ENCODE data around the gene SPSB4. TPM values are rescaled to one million over a fixed set of nuclear protein-coding genes. Genes with fewer than 3 reads are reported as not detected.

Gene SPSB4
- total and polyA plus RNA-seq, 4 donors, result 0.19 to 1.9 (median 0.87) TPM

DNA sequence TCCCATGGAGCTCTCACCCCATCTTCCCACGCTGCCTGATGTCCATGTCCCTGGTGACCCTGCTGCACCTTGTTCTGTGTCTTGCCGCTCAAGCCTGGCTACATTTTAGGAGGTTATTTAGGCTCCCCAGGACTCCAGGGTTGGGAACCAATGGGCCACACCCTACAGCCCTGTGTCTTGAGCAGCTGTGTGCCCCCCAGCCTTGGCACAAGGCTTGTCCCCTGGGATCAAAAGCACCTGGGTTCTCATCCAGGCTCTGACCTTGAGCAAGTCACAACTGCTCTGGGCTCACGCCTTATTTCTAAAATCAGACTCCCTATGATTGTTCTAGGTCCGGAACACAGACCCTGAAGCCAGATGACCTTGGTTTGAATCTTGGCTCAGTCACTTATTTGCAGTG, 14.1 kb downstream of the SPSB4 start:
- H3K9me3 ChIP-seq (ENCODE audit: control insufficient read depth in 4 of 4, low read length in 3 of 4), result no peaks in the 10 kb centered on the region
- no peak overlapping the region for H3K27ac ChIP-seq (ENCODE audit: low read depth in 1 of 2, low read length in 2 of 2)
- no peak overlapping the region for H3K4me3 ChIP-seq (ENCODE audit: low read depth in 1 of 3, low read length in 3 of 3)
- H3K36me3 ChIP-seq (ENCODE audit: control insufficient read depth in 4 of 4, insufficient read depth in 3 of 4, low read depth in 1 of 4, low read length in 3 of 4), result no peaks in the 10 kb centered on the region
- WGBS, result 95% methylated on average over 4 of the region's 4 CpGs
- H3K9ac ChIP-seq (ENCODE audit: low read depth in 1 of 2, low read length in 2 of 2), result no peak overlapping the region
- no peak for DNase-seq (ENCODE audit: low spot score)
- TF ChIP-seq GABPA (IDR thresholded peaks at IDR 0.05 in 1 of 2, conservative IDR thresholded peaks at IDR 0.05 in 1 of 2), result no peak
- no peak for TF ChIP-seq HNF4G (IDR thresholded peaks at IDR 0.05)
- TF ChIP-seq TAF1 (conservative IDR thresholded peaks at IDR 0.05), result no peak
- no peak for TF ChIP-seq HNF4A (conservative IDR thresholded peaks at IDR 0.05)
- TF ChIP-seq, protein P1, sequence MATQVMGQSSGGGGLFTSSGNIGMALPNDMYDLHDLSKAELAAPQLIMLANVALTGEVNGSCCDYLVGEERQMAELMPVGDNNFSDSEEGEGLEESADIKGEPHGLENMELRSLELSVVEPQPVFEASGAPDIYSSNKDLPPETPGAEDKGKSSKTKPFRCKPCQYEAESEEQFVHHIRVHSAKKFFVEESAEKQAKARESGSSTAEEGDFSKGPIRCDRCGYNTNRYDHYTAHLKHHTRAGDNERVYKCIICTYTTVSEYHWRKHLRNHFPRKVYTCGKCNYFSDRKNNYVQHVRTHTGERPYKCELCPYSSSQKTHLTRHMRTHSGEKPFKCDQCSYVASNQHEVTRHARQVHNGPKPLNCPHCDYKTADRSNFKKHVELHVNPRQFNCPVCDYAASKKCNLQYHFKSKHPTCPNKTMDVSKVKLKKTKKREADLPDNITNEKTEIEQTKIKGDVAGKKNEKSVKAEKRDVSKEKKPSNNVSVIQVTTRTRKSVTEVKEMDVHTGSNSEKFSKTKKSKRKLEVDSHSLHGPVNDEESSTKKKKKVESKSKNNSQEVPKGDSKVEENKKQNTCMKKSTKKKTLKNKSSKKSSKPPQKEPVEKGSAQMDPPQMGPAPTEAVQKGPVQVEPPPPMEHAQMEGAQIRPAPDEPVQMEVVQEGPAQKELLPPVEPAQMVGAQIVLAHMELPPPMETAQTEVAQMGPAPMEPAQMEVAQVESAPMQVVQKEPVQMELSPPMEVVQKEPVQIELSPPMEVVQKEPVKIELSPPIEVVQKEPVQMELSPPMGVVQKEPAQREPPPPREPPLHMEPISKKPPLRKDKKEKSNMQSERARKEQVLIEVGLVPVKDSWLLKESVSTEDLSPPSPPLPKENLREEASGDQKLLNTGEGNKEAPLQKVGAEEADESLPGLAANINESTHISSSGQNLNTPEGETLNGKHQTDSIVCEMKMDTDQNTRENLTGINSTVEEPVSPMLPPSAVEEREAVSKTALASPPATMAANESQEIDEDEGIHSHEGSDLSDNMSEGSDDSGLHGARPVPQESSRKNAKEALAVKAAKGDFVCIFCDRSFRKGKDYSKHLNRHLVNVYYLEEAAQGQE (IDR thresholded peaks at IDR 0.05), result no peak
- no peak for TF ChIP-seq RAD21 (IDR thresholded peaks at IDR 0.05)
- TF ChIP-seq NR2F2 (IDR thresholded peaks at IDR 0.05), result no peak
- no peaks in the 10 kb centered on the region for H3K27me3 ChIP-seq (ENCODE audit: control insufficient read depth in 4 of 4, insufficient read depth in 4 of 4, low read length in 3 of 4)
- H3K4me1 ChIP-seq (ENCODE audit: control insufficient read depth in 4 of 4, insufficient read depth in 4 of 4, low read length in 3 of 4), result no peaks in the 10 kb centered on the region

DNA sequence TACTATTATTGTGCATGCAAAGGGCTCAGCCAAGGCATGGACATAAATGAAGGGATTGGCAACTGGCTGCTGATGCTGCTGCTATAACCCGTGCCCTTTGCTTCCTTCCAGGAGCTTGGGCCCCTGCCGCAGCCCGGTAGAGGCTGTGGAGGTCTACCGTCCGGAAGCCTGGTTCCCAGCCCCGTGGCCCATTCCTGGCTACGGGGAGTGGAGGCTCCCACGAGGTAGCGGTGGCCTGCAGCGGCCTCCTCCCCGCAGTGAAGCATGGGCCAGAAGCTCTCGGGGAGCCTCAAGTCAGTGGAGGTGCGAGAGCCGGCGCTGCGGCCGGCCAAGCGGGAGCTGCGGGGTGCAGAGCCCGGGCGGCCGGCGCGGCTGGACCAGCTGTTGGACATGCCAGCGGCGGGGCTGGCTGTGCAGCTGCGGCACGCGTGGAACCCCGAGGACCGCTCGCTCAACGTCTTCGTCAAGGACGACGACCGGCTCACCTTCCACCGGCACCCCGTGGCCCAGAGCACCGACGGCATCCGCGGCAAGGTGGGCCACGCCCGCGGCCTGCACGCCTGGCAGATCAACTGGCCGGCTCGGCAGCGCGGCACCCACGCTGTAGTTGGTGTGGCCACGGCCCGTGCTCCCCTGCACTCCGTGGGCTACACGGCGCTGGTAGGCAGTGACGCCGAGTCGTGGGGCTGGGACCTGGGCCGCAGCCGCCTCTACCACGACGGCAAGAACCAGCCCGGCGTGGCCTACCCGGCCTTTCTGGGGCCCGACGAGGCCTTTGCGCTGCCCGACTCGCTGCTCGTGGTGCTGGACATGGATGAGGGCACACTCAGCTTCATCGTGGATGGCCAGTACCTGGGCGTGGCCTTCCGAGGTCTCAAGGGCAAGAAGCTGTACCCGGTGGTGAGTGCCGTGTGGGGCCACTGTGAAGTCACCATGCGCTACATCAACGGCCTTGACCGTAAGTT, 15.0 kb downstream of the SPSB4 start:
- Histone ChIP-seq H3K36me3 (ENCODE audit: control insufficient read depth in 4 of 4, insufficient read depth in 3 of 4, low read depth in 1 of 4, low read length in 3 of 4) (no peaks in the 10 kb centered on the region), H3K9me3 (ENCODE audit: control insufficient read depth in 4 of 4, low read length in 3 of 4) (no peaks in the 10 kb centered on the region), H3K27ac (ENCODE audit: low read depth in 1 of 2, low read length in 2 of 2) (no peak overlapping the region), H3K9ac (ENCODE audit: low read depth in 1 of 2, low read length in 2 of 2) (no peak overlapping the region), H3K27me3 (ENCODE audit: control insufficient read depth in 4 of 4, insufficient read depth in 4 of 4, low read length in 3 of 4) (no peaks in the 10 kb centered on the region), H3K4me1 (ENCODE audit: control insufficient read depth in 4 of 4, insufficient read depth in 4 of 4, low read length in 3 of 4) (no peaks in the 10 kb centered on the region), H3K4me3 (ENCODE audit: low read depth in 1 of 3, low read length in 3 of 3) (no peak overlapping the region)
- WGBS, result 97% methylated on average over 81 of the region's 81 CpGs
- DNase-seq (ENCODE audit: low spot score), result no peak
- TF ChIP-seq GABPA (IDR thresholded peaks at IDR 0.05 in 1 of 2, conservative IDR thresholded peaks at IDR 0.05 in 1 of 2) (no peak), RXRA (IDR thresholded peaks at IDR 0.05) (no peak), RAD21 (IDR thresholded peaks at IDR 0.05) (no peak), SP1 (IDR thresholded peaks at IDR 0.05) (no peak), YY1 (IDR thresholded peaks at IDR 0.05) (no peak), TAF1 (conservative IDR thresholded peaks at IDR 0.05) (no peak), HNF4G (IDR thresholded peaks at IDR 0.05) (no peak), FOXA1 (IDR thresholded peaks at IDR 0.05) (no peak), HNF4A (conservative IDR thresholded peaks at IDR 0.05) (no peak)
- TF ChIP-seq, protein P2, sequence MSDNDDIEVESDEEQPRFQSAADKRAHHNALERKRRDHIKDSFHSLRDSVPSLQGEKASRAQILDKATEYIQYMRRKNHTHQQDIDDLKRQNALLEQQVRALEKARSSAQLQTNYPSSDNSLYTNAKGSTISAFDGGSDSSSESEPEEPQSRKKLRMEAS (IDR thresholded peaks at IDR 0.05), result no peak
- TF ChIP-seq, protein P3, sequence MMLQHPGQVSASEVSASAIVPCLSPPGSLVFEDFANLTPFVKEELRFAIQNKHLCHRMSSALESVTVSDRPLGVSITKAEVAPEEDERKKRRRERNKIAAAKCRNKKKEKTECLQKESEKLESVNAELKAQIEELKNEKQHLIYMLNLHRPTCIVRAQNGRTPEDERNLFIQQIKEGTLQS (IDR thresholded peaks at IDR 0.05), result no peak
- TF ChIP-seq, protein P4, sequence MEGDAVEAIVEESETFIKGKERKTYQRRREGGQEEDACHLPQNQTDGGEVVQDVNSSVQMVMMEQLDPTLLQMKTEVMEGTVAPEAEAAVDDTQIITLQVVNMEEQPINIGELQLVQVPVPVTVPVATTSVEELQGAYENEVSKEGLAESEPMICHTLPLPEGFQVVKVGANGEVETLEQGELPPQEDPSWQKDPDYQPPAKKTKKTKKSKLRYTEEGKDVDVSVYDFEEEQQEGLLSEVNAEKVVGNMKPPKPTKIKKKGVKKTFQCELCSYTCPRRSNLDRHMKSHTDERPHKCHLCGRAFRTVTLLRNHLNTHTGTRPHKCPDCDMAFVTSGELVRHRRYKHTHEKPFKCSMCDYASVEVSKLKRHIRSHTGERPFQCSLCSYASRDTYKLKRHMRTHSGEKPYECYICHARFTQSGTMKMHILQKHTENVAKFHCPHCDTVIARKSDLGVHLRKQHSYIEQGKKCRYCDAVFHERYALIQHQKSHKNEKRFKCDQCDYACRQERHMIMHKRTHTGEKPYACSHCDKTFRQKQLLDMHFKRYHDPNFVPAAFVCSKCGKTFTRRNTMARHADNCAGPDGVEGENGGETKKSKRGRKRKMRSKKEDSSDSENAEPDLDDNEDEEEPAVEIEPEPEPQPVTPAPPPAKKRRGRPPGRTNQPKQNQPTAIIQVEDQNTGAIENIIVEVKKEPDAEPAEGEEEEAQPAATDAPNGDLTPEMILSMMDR (IDR thresholded peaks at IDR 0.05; ENCODE audit: low read depth, low read length, missing input control), result no peak
- TF ChIP-seq, protein P1 (IDR thresholded peaks at IDR 0.05), result no peak

Measured in liver (tissue), 9 donors.